ENCODE data around the gene ARHGAP24. TPM values are rescaled to one million over a fixed set of nuclear protein-coding genes. Genes with fewer than 3 reads are reported as not detected.

The ARHGAP24 gene
- total and polyA plus RNA-seq, 4 donors: 10.0 to 79.4 (median 21.6) TPM

- ATAC-seq (ENCODE audit: insufficient read depth, low FRiP score) (no peak), DNase-seq (peak in 2 of 3 donors; percentile 48 to 68)
- no peak for TF ChIP-seq CTCF (IDR thresholded peaks at IDR 0.05; ENCODE audit: control extremely low read depth, extremely low read depth)
- Histone ChIP-seq H3K27ac (ENCODE audit: low read depth in 1 of 2, low read length in 1 of 2) (no peak overlapping the region), H3K9ac (ENCODE audit: insufficient read depth in 1 of 2, low read length in 2 of 2) (no peak overlapping the region), H3K9me3 (ENCODE audit: control insufficient read depth in 4 of 4, insufficient read depth in 3 of 4, low read length in 3 of 4) (no peaks in the 10 kb centered on the region), H3K27me3 (ENCODE audit: control insufficient read depth in 3 of 3, insufficient read depth in 3 of 3, low read length in 2 of 3) (no peaks in the 10 kb centered on the region), H3K36me3 (ENCODE audit: control insufficient read depth in 4 of 4, insufficient read depth in 4 of 4, low read length in 4 of 4) (no peaks in the 10 kb centered on the region), H3K4me3 (no peak overlapping the region), H3K4me1 (ENCODE audit: control insufficient read depth in 5 of 5, insufficient read depth in 5 of 5, low read length in 5 of 5) (peaks cover 0 to 22% (median 11%) of the 10 kb centered on the region in 5 donors)
These were observed 315.6 kb downstream of the ARHGAP24 start for GRCh38 chr4:85790582-85790981.

GRCh38 chr4:85792376-85793232 is 317.7 kb downstream of the ARHGAP24 start:
- no peak overlapping the region for H3K9ac ChIP-seq (ENCODE audit: insufficient read depth in 1 of 2, low read length in 2 of 2)

GRCh38 chr4:85793233-85793585 is 318.3 kb downstream of the ARHGAP24 start:
- Histone ChIP-seq H3K9ac (ENCODE audit: insufficient read depth in 1 of 2, low read length in 2 of 2) (no peak overlapping the region), H3K36me3 (ENCODE audit: control insufficient read depth in 4 of 4, insufficient read depth in 4 of 4, low read length in 4 of 4) (no peaks in the 10 kb centered on the region), H3K27me3 (ENCODE audit: control insufficient read depth in 3 of 3, insufficient read depth in 3 of 3, low read length in 2 of 3) (no peaks in the 10 kb centered on the region), H3K4me1 (ENCODE audit: control insufficient read depth in 5 of 5, insufficient read depth in 5 of 5, low read length in 5 of 5) (peaks cover 0 to 22% (median 11%) of the 10 kb centered on the region in 5 donors), H3K9me3 (ENCODE audit: control insufficient read depth in 4 of 4, insufficient read depth in 3 of 4, low read length in 3 of 4) (no peaks in the 10 kb centered on the region), H3K4me3 (no peak overlapping the region), H3K27ac (ENCODE audit: low read depth in 1 of 2, low read length in 1 of 2) (no peak overlapping the region)
- ATAC-seq (ENCODE audit: insufficient read depth, low FRiP score): no peak
- 65 to 72% methylated on average over 3 of the region's 3 CpGs for WGBS, 2 donors
- DNase-seq: no peak
- no peak for TF ChIP-seq CTCF (IDR thresholded peaks at IDR 0.05; ENCODE audit: control extremely low read depth, extremely low read depth)

More at GRCh38 chr4:85792376-85793232, 317.7 kb downstream of the ARHGAP24 start:
- Histone ChIP-seq H3K9me3 (ENCODE audit: control insufficient read depth in 4 of 4, insufficient read depth in 3 of 4, low read length in 3 of 4) (no peaks in the 10 kb centered on the region), H3K27ac (ENCODE audit: low read depth in 1 of 2, low read length in 1 of 2) (peak overlapping the region in 1 of 2 donors; percentile 9), H3K36me3 (ENCODE audit: control insufficient read depth in 4 of 4, insufficient read depth in 4 of 4, low read length in 4 of 4) (no peaks in the 10 kb centered on the region), H3K27me3 (ENCODE audit: control insufficient read depth in 3 of 3, insufficient read depth in 3 of 3, low read length in 2 of 3) (no peaks in the 10 kb centered on the region), H3K4me3 (no peak overlapping the region), H3K4me1 (ENCODE audit: control insufficient read depth in 5 of 5, insufficient read depth in 5 of 5, low read length in 5 of 5) (peaks cover 0 to 22% (median 11%) of the 10 kb centered on the region in 5 donors)
- no peak for ATAC-seq (ENCODE audit: insufficient read depth, low FRiP score)
- DNase-seq: peak in 2 of 3 donors; percentile 15 to 61
- no peak for TF ChIP-seq CTCF (IDR thresholded peaks at IDR 0.05; ENCODE audit: control extremely low read depth, extremely low read depth)

All from lung (tissue), 12 donors.